Measurements from ENCODE around the gene CENPF. TPM values are rescaled to one million over a fixed set of nuclear protein-coding genes. Genes with fewer than 3 reads are reported as not detected.

The CENPF gene
- total RNA-seq, 3 donors from 2014 or later (not counting 1 experiment from before 2014, with no cell fraction given), result 3.8 to 6.6 (median 4.0) TPM

DNA sequence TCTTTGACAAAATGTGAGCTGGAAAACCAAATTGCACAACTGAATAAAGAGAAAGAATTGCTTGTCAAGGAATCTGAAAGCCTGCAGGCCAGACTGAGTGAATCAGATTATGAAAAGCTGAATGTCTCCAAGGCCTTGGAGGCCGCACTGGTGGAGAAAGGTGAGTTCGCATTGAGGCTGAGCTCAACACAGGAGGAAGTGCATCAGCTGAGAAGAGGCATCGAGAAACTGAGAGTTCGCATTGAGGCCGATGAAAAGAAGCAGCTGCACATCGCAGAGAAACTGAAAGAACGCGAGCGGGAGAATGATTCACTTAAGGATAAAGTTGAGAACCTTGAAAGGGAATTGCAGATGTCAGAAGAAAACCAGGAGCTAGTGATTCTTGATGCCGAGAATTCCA, 42.7 kb downstream of the CENPF start:
- no peaks in the 10 kb centered on the region for H3K36me3 Mint-ChIP-seq
- no peaks in the 10 kb centered on the region for H3K27me3 Mint-ChIP-seq (ENCODE audit: low read depth in 2 of 2)
- no peak for DNase-seq
- Histone ChIP-seq H3K27ac (ENCODE audit: low read length) (no peak overlapping the region), H3K9me3 (ENCODE audit: control insufficient read depth, insufficient read depth, low read length) (no peaks in the 10 kb centered on the region), H3K27me3 (ENCODE audit: control insufficient read depth, insufficient read depth, low read length) (no peaks in the 10 kb centered on the region), H3K36me3 (ENCODE audit: control insufficient read depth, insufficient read depth, low read length) (no peaks in the 10 kb centered on the region), H3K4me1 (ENCODE audit: control insufficient read depth, insufficient read depth, low read length) (no peaks in the 10 kb centered on the region), H3K4me3 (ENCODE audit: low read length) (no peak overlapping the region)
- intact Hi-C loops (cut with micrococcal nuclease), result no loop called here
- H3K4me1 Mint-ChIP-seq, result no peaks in the 10 kb centered on the region
- no peaks in the 10 kb centered on the region for H3K9me3 Mint-ChIP-seq
- WGBS (ENCODE audit: insufficient coverage), result 95% methylated on average over 10 of the region's 10 CpGs
- no peak overlapping the region for H3K4me3 Mint-ChIP-seq
- ATAC-seq, result no peak
- no peak overlapping the region for H3K27ac Mint-ChIP-seq
- TF ChIP-seq, protein P1, sequence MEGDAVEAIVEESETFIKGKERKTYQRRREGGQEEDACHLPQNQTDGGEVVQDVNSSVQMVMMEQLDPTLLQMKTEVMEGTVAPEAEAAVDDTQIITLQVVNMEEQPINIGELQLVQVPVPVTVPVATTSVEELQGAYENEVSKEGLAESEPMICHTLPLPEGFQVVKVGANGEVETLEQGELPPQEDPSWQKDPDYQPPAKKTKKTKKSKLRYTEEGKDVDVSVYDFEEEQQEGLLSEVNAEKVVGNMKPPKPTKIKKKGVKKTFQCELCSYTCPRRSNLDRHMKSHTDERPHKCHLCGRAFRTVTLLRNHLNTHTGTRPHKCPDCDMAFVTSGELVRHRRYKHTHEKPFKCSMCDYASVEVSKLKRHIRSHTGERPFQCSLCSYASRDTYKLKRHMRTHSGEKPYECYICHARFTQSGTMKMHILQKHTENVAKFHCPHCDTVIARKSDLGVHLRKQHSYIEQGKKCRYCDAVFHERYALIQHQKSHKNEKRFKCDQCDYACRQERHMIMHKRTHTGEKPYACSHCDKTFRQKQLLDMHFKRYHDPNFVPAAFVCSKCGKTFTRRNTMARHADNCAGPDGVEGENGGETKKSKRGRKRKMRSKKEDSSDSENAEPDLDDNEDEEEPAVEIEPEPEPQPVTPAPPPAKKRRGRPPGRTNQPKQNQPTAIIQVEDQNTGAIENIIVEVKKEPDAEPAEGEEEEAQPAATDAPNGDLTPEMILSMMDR (IDR thresholded peaks at IDR 0.05), result no peak

DNA sequence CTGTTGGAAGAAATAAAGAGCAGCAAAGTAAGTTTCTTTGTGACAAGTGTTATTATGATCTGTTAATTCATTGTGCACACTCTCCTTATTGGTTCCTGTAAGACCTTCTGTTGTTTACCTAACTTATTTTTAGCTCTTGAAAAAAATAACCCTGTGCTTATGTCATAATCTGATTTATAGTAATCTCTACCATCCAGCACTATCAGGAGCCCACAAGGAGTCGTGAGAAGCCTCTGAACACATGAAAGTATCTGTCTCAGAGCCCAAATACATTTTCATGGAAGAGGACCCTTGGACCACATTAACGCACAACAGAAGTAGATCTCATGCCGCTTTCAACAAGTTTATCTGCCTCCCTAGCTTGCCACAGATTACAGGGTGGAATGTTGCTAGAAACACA, 45.8 kb downstream of the CENPF start:
- no peak overlapping the region for H3K4me3 Mint-ChIP-seq

DNA sequence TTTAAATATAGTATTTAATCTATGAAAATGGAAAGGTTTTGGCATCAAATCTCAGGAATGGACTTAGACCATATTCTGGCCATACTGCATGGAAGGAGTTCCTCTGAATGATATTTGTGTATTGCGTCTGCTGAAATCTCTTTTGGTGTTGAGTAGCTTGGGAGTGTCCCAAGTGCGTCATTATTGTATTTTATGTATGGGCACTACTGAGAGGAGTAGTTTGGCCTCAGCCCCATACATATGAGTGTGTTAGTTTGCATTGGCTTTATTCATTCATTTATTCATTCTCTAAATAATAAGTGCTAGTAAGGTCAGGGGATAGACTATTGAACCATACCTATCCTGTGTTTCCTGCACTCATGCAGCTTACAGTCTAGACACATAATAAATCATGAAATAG, 46.6 kb downstream of the CENPF start:
- Mint-ChIP-seq H3K36me3 (no peaks in the 10 kb centered on the region), H3K9me3 (no peaks in the 10 kb centered on the region), H3K27ac (no peak overlapping the region), H3K4me1 (no peaks in the 10 kb centered on the region), H3K27me3 (ENCODE audit: low read depth in 2 of 2) (no peaks in the 10 kb centered on the region), H3K4me3 (no peak overlapping the region)
- H3K9me3 ChIP-seq (ENCODE audit: control insufficient read depth, insufficient read depth, low read length), result no peaks in the 10 kb centered on the region
- no peak overlapping the region for H3K27ac ChIP-seq (ENCODE audit: low read length)
- no peaks in the 10 kb centered on the region for H3K27me3 ChIP-seq (ENCODE audit: control insufficient read depth, insufficient read depth, low read length)
- intact Hi-C loops (cut with micrococcal nuclease), result no loop called here
- WGBS (ENCODE audit: insufficient coverage), result 96% methylated on average over 2 of the region's 2 CpGs
- no peaks in the 10 kb centered on the region for H3K4me1 ChIP-seq (ENCODE audit: control insufficient read depth, insufficient read depth, low read length)
- DNase-seq (no peak), ATAC-seq (no peak)
- H3K4me3 ChIP-seq (ENCODE audit: low read length), result no peak overlapping the region
- TF ChIP-seq, protein P1 (IDR thresholded peaks at IDR 0.05), result no peak
- no peaks in the 10 kb centered on the region for H3K36me3 ChIP-seq (ENCODE audit: control insufficient read depth, insufficient read depth, low read length)

More for the DNA sequence above, 45.8 kb downstream of the CENPF start:
- Mint-ChIP-seq H3K9me3 (no peaks in the 10 kb centered on the region), H3K27me3 (ENCODE audit: low read depth in 2 of 2) (no peaks in the 10 kb centered on the region), H3K4me1 (no peaks in the 10 kb centered on the region), H3K27ac (no peak overlapping the region), H3K36me3 (no peaks in the 10 kb centered on the region)
- Histone ChIP-seq H3K36me3 (ENCODE audit: control insufficient read depth, insufficient read depth, low read length) (no peaks in the 10 kb centered on the region), H3K4me3 (ENCODE audit: low read length) (no peak overlapping the region), H3K4me1 (ENCODE audit: control insufficient read depth, insufficient read depth, low read length) (no peaks in the 10 kb centered on the region), H3K9me3 (ENCODE audit: control insufficient read depth, insufficient read depth, low read length) (no peaks in the 10 kb centered on the region), H3K27me3 (ENCODE audit: control insufficient read depth, insufficient read depth, low read length) (no peaks in the 10 kb centered on the region), H3K27ac (ENCODE audit: low read length) (no peak overlapping the region)
- ATAC-seq (no peak), DNase-seq (no peak)
- intact Hi-C loops (cut with micrococcal nuclease), result no loop called here
- TF ChIP-seq, protein P1 (IDR thresholded peaks at IDR 0.05), result no peak
- WGBS (ENCODE audit: insufficient coverage), result 98% methylated on average over 3 of the region's 3 CpGs

DNA sequence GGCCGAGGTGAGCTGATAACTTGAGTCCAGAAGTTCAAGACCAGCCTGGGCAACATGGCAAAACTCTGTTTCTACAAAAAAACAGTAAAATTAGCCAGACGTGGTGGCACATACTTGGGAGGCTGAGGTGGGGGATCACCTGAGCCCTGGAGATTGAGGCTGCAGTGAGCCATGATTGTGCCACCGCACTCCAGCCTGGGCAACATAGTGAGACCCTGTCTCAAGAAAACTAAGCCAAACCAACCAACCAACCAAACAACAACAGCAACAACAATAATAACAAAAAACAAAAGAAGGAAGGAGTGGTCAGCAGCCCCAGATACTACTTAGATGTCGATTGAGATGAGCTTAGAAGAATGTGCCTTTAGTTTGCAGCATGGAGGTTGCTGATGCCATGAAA, 47.7 kb downstream of the CENPF start:
- ATAC-seq (no peak), DNase-seq (no peak)
- Histone ChIP-seq H3K36me3 (ENCODE audit: control insufficient read depth, insufficient read depth, low read length) (no peaks in the 10 kb centered on the region), H3K4me1 (ENCODE audit: control insufficient read depth, insufficient read depth, low read length) (no peaks in the 10 kb centered on the region), H3K9me3 (ENCODE audit: control insufficient read depth, insufficient read depth, low read length) (no peaks in the 10 kb centered on the region), H3K27me3 (ENCODE audit: control insufficient read depth, insufficient read depth, low read length) (no peaks in the 10 kb centered on the region), H3K27ac (ENCODE audit: low read length) (no peak overlapping the region), H3K4me3 (ENCODE audit: low read length) (no peak overlapping the region)
- Mint-ChIP-seq H3K27me3 (ENCODE audit: low read depth in 2 of 2) (no peaks in the 10 kb centered on the region), H3K4me3 (no peak overlapping the region), H3K27ac (no peak overlapping the region), H3K4me1 (no peaks in the 10 kb centered on the region), H3K36me3 (no peaks in the 10 kb centered on the region), H3K9me3 (no peaks in the 10 kb centered on the region)
- TF ChIP-seq, protein P1 (IDR thresholded peaks at IDR 0.05), result no peak
- 95% methylated on average over 4 of the region's 4 CpGs for WGBS (ENCODE audit: insufficient coverage)
- intact Hi-C loops (cut with micrococcal nuclease), result no loop called here

Measured in natural killer cell (primary cell).